ENCODE results near the gene DLD.
"Not testable (repeated sequence)": the region's sequence is repeated elsewhere in the genome, so short reads cannot be mapped to it uniquely, and the experiment has no call there.

Gene DLD

GRCh38 chr7:107874605-107875446 lies 16.2 kb upstream of the DLD start:
- peak; percentile 62 for DNase-seq

- no peak for DNase-seq
Observed at GRCh38 chr7:107876916-107877315, 14.1 kb upstream of the DLD start.

GRCh38 chr7:107877731-107878382 lies 13.1 kb upstream of the DLD start:
- no peak for DNase-seq

- no peak for DNase-seq
Observed at GRCh38 chr7:107878636-107879035, 12.3 kb upstream of the DLD start.

- peak; percentile 67 for DNase-seq
Observed at GRCh38 chr7:107879400-107880035, 11.5 kb upstream of the DLD start.

- no peak for DNase-seq
Observed at GRCh38 chr7:107882766-107883165, 8.2 kb upstream of the DLD start.

- no peak for DNase-seq
Observed at GRCh38 chr7:107884066-107884818, 6.7 kb upstream of the DLD start.

- DNase-seq = not testable (repeated sequence)
Observed at GRCh38 chr7:107887827-107888226, 3.2 kb upstream of the DLD start.

- no peak for DNase-seq
Observed at GRCh38 chr7:107889992-107890391, 991 bp upstream of the DLD start.

- no peak for DNase-seq
Observed at GRCh38 chr7:107890493-107890961, 456 bp upstream of the DLD start.

GRCh38 chr7:107891636-107892366 lies 818 bp downstream of the DLD start:
- DNase-seq = peak; percentile 69

GRCh38 chr7:107892367-107892741 lies 1.4 kb downstream of the DLD start:
- not testable (repeated sequence) for DNase-seq

GRCh38 chr7:107898997-107899594 lies 8.1 kb downstream of the DLD start:
- no peak for DNase-seq

- no peak for DNase-seq
Observed at GRCh38 chr7:107900496-107901015, 9.6 kb downstream of the DLD start.

GRCh38 chr7:107902381-107902780 lies 11.4 kb downstream of the DLD start:
- DNase-seq = no peak

GRCh38 chr7:107907790-107908189 lies 16.8 kb downstream of the DLD start:
- DNase-seq = no peak

- DNase-seq = no peak
Observed at GRCh38 chr7:107909445-107909844, 18.5 kb downstream of the DLD start.

GRCh38 chr7:107911981-107912380 lies 21.0 kb downstream of the DLD start:
- no peak for DNase-seq

GRCh38 chr7:107913851-107914250 lies 22.9 kb downstream of the DLD start:
- DNase-seq = no peak

- no peak for DNase-seq
Observed at GRCh38 chr7:107914831-107915230, 23.8 kb downstream of the DLD start.

- DNase-seq = no peak
Observed at GRCh38 chr7:107915541-107915940, 24.6 kb downstream of the DLD start.

All from RPMI8226 (cell line).